Right forelimb (tissue), 1 donor: Measurements from ENCODE around the gene OSBPL8.
"Not testable (repeated sequence)": the region's sequence is repeated elsewhere in the genome, so short reads cannot be mapped to it uniquely, and the experiment has no call there.

Experiments
- DNase-seq: peaks from one replicate; pipeline ENCODE4 v3.0.0-alpha.2; 2018

OSBPL8 gene

DNA sequence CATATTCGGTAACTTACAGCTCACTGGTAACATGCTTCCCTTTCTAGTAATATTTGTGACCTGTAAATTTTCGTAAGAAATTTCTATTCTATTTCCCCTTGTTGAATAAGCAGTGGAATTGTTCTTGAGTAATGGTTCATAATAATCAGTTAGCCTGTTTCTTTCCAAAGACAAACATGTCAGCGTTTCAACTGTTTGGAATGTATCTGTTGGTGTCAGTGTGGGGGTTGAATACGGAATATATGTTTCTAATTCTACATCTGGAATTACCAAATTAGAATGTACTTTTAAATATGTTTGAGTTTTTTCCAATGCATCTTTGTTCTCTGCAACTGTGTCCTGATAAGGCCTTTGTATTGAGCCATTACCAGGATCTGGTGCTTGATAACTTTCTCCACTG is 213.3 kb downstream of the OSBPL8 start:
- no peak for DNase-seq

DNA sequence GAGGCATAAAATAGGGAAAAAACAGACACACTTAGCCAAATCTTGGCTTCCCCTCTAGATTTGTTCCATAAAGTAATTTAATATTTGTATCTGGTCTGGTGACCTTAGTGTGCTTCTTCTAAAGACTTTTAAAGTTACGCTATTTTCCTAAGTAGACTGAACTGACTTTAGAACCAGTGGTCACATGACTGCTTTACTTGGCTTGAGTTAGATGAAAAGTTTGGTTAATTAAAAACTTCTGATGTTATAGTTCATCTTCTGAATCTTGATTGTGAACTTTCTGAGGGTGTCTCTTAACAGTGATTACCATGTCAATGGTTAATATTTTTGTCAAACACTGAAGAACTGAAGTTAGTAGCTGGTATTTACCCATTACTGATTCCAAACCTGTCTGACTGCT is 214.0 kb downstream of the OSBPL8 start:
- DNase-seq: no peak

DNA sequence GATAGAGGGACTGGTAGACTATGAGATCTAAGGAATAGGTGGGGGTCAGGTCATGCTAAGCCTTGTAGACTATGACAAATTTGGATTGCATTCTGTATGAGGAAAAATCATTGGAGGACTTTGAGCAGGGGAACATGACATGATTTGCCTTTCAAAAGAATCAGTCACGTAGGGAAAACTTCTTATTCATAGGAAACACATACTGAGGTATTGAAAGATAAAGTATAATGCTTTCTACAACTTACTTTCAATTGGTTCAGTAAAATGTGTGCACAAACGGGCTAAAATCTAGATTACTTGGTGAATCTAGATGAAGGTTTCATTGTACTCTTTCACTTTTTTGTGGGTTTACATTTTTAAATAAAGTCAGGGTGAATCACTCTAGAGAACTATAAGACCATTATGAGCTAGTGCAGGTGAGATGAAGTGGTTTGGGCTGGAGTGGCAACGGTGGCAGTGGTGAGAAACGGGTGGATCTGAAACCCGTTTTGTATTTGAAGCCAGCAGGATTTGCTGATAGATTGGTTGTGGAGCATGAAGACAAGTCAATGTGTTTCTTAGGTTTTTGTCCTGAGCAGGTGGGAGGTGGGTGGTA is 218.0 kb downstream of the OSBPL8 start:
- DNase-seq: no peak

GRCh38 chr12:76340680-76341435 is 218.7 kb downstream of the OSBPL8 start:
- no peak for DNase-seq

DNA sequence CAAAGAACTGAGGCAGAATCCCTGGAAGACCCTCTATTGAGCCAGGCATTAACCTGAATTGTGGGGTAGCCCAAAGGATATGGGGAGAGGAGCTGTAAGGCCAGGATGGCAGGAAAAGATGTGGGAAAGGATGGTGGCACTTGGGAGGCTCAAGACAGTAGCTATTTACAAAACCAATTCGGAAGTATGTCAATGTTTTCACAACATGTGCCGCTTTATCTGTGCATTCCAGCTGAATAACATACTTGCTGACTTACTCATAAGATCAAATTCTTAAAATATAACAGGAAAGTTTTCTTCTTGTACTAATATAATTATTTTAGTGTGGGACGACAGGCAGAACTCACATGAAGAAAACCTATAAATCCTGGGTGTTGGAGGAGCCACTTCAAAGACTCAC is 222.0 kb downstream of the OSBPL8 start:
- DNase-seq: no peak

GRCh38 chr12:76332606-76333005 is 227.0 kb downstream of the OSBPL8 start:
- DNase-seq: no peak

GRCh38 chr12:76329606-76330005 is 230.0 kb downstream of the OSBPL8 start:
- DNase-seq: no peak

- DNase-seq: no peak
Observed at GRCh38 chr12:76329159-76329558, 230.4 kb downstream of the OSBPL8 start.

DNA sequence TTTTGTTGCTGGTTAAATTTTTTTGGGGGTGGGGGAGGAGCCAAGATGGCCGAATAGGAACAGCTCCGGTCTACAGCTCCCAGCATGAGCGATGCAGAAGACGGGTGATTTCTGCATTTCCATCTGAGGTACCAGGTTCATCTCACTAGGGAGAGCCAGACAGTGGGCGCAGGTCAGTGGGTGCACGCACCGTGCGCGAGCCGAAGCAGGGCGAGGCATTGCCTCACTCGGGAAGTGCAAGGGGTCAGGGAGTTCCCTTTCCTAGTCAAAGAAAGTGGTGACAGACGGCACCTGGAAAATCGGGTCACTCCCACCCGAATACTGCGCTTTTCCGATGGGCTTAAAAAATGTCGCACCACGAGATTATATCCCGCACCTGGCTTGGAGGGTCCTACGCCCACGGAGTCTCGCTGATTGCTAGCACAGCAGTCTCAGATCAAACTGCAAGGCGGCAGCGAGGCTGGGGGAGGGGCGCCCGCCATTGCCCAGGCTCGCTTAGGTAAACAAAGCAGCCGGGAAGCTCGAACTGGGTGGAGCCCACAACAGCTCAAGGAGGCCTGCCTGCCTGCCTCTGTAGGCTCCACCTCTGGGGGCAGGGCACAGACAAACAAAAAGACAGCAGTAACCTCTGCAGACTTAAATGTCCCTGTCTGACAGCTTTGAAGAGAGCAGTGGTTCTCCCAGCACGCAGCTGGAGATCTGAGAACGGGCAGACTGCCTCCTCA is 239.8 kb downstream of the OSBPL8 start:
- not testable (repeated sequence) for DNase-seq

GRCh38 chr12:76318773-76319594 is 240.6 kb downstream of the OSBPL8 start:
- DNase-seq: no peak

GRCh38 chr12:76317976-76318375 is 241.6 kb downstream of the OSBPL8 start:
- no peak for DNase-seq

- DNase-seq: no peak
Observed at GRCh38 chr12:76316468-76316867, 243.1 kb downstream of the OSBPL8 start.

DNA sequence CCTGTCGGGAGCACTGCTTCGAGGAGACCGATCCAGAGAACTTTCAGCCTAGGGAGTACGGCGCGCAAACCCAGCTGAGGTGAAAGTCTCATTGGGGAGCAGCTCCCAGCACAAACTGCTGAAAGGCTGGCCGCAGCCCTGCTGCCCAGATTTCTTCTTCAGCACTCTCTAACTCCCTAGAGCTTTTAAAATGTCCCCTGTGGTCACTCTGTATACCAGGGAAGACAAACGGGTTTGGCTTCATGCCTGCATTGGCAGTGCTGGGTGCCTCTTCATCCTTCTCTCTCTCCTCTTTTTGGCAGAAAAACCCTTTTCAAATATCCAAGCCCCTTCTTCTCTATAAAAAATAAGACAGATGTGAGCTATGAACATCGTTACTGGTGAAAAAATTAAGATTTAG is 246.3 kb downstream of the OSBPL8 start:
- DNase-seq: no peak

GRCh38 chr12:76312315-76312714 is 247.3 kb downstream of the OSBPL8 start:
- no peak for DNase-seq

DNA sequence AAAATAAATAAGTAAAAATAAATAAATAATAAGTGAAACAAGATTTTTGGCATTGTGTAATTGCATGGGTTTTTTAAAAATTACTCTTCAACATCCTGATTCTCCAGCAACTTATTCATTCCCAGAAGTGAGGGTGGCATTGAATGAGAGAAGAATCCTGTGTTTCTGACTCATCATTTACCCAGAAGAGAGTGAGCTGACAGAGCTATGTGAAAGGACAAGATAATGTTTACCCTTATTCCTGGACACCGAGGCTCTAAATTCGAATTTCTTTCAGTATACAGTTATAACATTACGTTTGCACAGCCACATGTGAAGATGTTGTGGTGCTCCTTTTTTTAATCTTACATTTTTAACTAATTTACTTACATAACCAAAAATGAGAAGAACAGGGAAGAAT is 247.8 kb downstream of the OSBPL8 start:
- DNase-seq: no peak

GRCh38 chr12:76310110-76310509 is 249.5 kb downstream of the OSBPL8 start:
- no peak for DNase-seq

GRCh38 chr12:76308866-76309265 is 250.7 kb downstream of the OSBPL8 start:
- DNase-seq: no peak

DNA sequence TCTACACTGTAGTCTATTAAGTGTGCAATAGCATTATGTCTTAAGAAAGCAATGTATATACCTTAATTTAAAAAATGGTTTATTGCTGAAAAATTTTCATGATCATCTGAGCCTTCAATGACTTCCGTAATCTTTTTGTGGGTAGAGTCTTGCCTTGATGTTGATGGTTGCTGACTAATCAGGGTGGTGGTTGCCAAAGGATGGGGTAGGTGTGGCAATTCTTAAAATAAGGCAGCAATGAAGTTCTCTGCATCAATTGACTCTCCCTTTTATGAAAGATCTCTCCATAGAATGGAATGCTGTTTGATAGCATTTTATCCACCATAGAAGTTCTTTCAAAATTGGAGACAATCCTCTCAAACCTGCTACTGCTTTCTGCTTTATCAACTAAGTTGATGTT is 252.5 kb downstream of the OSBPL8 start:
- DNase-seq: no peak

DNA sequence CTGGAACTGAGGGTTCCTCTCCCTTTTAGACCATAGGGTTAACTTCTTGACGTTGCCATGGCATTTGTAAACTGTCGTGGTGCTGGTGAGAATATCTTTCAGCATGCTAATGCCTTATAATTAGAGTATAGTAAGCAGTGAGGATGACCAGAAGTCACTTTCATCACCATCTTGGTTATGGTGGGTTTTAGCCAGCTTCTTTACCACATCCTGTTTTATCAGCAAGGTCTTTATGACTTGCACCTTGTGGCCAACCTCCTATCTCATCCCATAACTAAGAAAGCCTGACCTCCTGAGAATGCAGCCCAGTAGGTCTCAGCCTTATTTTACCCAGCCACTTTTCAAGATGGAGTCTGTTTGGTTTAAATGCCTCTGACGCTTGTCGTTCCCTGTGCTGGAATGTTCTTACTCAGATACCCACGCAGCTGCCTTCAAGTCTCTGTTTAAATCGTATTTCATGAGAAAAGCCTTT is 255.5 kb downstream of the OSBPL8 start:
- no peak for DNase-seq

- no peak for DNase-seq
Observed at GRCh38 chr12:76303365-76303764, 256.2 kb downstream of the OSBPL8 start.
